Suprapubic skin (tissue), 4 donors: ENCODE measurements around the gene PKP1. TPM values are rescaled to one million over a fixed set of nuclear protein-coding genes. Genes with fewer than 3 reads are reported as not detected.

ENCODE experiments used
- DNase-seq, 2 donors: peaks; one replicate each; pipeline ENCODE4 v3.0.0-alpha.2; 2019; ENCODE audit warnings: low spot score in 2 of 2
- H3K27ac ChIP-seq: fragments of 200-600 bp; sonication (generic); one replicate; pipeline ENCODE4 v1.5.1; 2019
- H3K27me3 ChIP-seq: fragments of 200-600 bp; sonication (generic); one replicate; pipeline ENCODE4 v1.5.1; 2019
- H3K36me3 ChIP-seq: fragments of 200-600 bp; sonication (generic); one replicate; pipeline ENCODE4 v1.5.1; 2019
- H3K4me1 ChIP-seq: fragments of 200-600 bp; sonication (generic); one replicate; pipeline ENCODE4 v1.5.1; 2019
- H3K4me3 ChIP-seq: fragments of 200-600 bp; sonication (generic); one replicate; pipeline ENCODE4 v1.5.1; 2019; ENCODE audit warnings: mild to moderate bottlenecking
- H3K9me3 ChIP-seq: fragments of 200-600 bp; sonication (generic); one replicate; pipeline ENCODE4 v1.5.1; 2019
- EP300 ChIP-seq: sonication (generic); formaldehyde crosslinking; IDR thresholded peaks from one replicate; pipeline ENCODE4 v1.6.1; 2017; ENCODE audit warnings: antibody characterized with exemption
- POLR2A ChIP-seq, 2 donors: fragments of 450-650 bp; IDR thresholded peaks; one replicate each; pipeline ENCODE4 v1.6.1; 2017; ENCODE audit warnings: antibody characterized with exemption in 2 of 2, mild to moderate bottlenecking in 2 of 2, moderate library complexity in 2 of 2
- POLR2AphosphoS5 ChIP-seq, 3 donors: sonication (generic); formaldehyde crosslinking; IDR thresholded peaks; one replicate each; pipeline ENCODE4 v1.6.1; 2017; ENCODE audit warnings: antibody characterized with exemption in 3 of 3
- WGBS: methylation state at CpG from one replicate; pipeline ENCODE4 v1.1.5; 2018; 5-methylcytosine and 5-hydroxymethylcytosine counted together
- total RNA-seq, 4 donors: library from RNA; depleted of rRNA; stranded (reverse); fragments of >200 nt; gene quantifications; one replicate each; pipeline ENCODE4 v1.1.0, GENCODE V29; 2016
- TF ChIP-seq, protein P1 (sequence below), 2 donors: fragments of 200-600 bp in 1 of 2; fragments of 450-650 bp in 1 of 2; sonication (generic) in 1 of 2; IDR thresholded peaks; one replicate each; pipeline ENCODE4 v1.5.1; 2016 to 2019; ENCODE audit warnings: antibody characterized with exemption in 2 of 2, mild to moderate bottlenecking in 1 of 2, moderate library complexity in 1 of 2

PKP1 gene
- total RNA-seq, 4 donors from 2014 or later, result 888 to 1,187 (median 1,096) TPM

DNA sequence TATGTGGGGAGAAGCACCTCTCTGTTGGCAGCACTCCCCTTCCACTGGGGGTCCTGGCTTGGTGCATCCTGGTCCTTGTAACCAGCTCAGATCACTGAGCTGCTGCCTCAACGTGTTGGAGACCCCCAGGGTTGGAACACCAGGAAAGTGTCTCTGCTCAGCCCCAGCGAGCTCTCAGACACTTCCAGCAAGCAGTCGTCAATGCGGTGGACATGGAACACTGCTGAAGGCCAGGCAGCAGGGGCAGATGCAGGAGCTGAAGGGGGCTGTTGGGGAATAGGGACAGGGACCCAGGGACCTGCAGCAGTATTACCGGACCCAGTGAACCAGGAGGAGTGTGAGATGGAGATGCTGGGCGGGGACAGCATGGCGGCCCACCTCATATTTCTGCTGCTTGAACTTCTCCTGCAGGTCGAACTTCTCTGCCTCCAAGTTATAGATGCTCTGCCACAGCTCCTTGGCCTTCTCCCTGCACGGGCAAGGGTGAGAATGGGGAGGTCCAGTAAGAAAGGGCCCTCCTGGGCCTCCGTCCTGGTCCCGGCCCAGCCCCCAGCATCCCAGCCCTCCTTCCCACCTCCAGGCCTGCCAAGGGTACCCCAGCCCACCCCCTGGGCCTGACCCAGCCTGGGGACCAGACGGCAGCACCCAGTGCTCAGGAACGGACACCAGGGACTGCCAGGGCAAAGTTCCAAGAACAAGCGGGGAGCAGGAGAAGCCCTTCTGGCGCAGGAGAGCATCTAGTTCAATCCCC is 77.8 kb downstream of the PKP1 start:
- H3K27ac ChIP-seq, result no peak overlapping the region
- H3K4me3 ChIP-seq, result no peak overlapping the region
- 84% methylated on average over 14 of the region's 15 CpGs for WGBS
- H3K4me1 ChIP-seq, result peaks cover 10% of the 10 kb centered on the region
- DNase-seq, result peak in 1 of 2 donors; percentile 48
- TF ChIP-seq POLR2A (IDR thresholded peaks at IDR 0.05) (no peak), EP300 (no peak), POLR2AphosphoS5 (IDR thresholded peaks at IDR 0.05) (no peak)
- TF ChIP-seq, protein P1, sequence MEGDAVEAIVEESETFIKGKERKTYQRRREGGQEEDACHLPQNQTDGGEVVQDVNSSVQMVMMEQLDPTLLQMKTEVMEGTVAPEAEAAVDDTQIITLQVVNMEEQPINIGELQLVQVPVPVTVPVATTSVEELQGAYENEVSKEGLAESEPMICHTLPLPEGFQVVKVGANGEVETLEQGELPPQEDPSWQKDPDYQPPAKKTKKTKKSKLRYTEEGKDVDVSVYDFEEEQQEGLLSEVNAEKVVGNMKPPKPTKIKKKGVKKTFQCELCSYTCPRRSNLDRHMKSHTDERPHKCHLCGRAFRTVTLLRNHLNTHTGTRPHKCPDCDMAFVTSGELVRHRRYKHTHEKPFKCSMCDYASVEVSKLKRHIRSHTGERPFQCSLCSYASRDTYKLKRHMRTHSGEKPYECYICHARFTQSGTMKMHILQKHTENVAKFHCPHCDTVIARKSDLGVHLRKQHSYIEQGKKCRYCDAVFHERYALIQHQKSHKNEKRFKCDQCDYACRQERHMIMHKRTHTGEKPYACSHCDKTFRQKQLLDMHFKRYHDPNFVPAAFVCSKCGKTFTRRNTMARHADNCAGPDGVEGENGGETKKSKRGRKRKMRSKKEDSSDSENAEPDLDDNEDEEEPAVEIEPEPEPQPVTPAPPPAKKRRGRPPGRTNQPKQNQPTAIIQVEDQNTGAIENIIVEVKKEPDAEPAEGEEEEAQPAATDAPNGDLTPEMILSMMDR (IDR thresholded peaks at IDR 0.05), result no peak
- no peaks in the 10 kb centered on the region for H3K27me3 ChIP-seq
- no peaks in the 10 kb centered on the region for H3K36me3 ChIP-seq
- H3K9me3 ChIP-seq, result no peaks in the 10 kb centered on the region

DNA sequence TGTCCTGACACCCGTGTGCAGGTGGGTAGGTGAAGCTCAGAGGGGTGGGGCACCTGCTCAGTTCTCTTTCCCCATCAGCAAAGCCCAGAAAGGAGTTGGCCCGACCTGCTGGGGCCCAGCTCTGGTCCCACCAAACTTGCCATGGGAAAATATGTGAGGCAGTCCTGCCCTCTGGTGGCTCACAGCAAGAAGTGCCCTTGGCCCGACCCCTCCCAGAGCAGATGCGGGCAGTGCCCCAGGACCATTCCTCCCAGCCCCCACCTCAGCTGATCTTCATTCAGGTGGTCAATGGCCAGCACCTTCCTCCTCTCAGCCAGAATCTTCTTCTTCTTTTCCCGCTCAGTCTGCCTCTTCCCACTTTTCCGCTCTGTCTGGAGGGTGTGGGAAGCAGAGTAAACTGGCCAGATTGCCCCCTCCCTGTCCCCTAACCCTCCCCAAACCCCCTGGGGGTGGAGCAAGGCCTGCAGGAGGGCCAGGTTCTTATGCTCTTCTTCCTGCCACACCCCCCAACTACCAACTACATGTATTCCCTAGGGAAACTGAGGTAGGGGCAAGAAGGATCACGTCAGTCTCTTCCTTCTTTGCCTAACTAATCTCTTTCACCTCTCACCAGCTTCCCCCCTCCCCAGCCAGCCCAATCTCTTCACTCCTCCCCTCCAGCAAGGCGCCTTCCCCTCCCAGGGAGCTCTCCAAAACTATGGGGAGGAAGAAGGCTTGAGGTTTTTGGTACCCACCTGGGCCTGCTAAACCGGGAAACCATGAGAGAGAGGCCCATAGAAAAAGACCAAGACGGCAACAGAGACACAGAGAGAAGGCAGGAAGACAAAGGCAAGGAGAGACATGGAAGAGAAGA is 78.6 kb downstream of the PKP1 start:
- WGBS, result 49% methylated on average over 10 of the region's 10 CpGs
- peak in 1 of 2 donors; percentile 65 for DNase-seq
- no peak overlapping the region for H3K27ac ChIP-seq
- TF ChIP-seq POLR2AphosphoS5 (IDR thresholded peaks at IDR 0.05), result no peak
- no peak for TF ChIP-seq EP300
- no peak for TF ChIP-seq POLR2A (IDR thresholded peaks at IDR 0.05)
- TF ChIP-seq, protein P1 (IDR thresholded peaks at IDR 0.05), result peak; percentile 58 to 86
- H3K9me3 ChIP-seq, result no peaks in the 10 kb centered on the region
- H3K27me3 ChIP-seq, result no peaks in the 10 kb centered on the region
- H3K4me1 ChIP-seq, result peaks cover 10% of the 10 kb centered on the region
- H3K4me3 ChIP-seq, result no peak overlapping the region
- no peaks in the 10 kb centered on the region for H3K36me3 ChIP-seq

DNA sequence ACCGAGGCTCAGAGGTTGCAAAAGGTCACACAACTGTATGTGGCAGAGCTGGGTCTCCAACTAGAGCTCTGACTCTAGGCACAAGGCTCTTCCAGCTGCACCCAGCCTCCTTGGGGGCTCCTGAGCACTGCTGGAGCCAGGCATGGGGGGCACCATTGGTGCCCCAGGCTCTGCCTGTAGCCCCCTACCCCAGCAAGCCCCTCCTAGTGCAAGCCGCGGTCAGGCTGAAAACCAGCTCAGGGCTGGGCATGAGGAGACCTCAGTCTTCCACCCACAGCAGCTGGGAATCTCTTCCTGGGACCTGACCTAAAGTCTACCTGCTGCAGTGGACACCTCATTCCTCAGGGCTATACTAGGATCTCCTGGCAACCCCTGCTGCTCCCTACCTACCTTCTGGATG is 79.6 kb downstream of the PKP1 start:
- Histone ChIP-seq H3K36me3 (no peaks in the 10 kb centered on the region), H3K9me3 (no peaks in the 10 kb centered on the region), H3K27me3 (peaks cover 2% of the 10 kb centered on the region), H3K4me1 (peaks cover 9% of the 10 kb centered on the region), H3K4me3 (no peak overlapping the region), H3K27ac (no peak overlapping the region)
- TF ChIP-seq EP300, result no peak
- no peak for TF ChIP-seq POLR2A (IDR thresholded peaks at IDR 0.05)
- TF ChIP-seq, protein P1 (IDR thresholded peaks at IDR 0.05), result no peak
- DNase-seq, result peak in 1 of 2 donors; percentile 37
- WGBS, result 93% methylated on average over 3 of the region's 3 CpGs

DNA sequence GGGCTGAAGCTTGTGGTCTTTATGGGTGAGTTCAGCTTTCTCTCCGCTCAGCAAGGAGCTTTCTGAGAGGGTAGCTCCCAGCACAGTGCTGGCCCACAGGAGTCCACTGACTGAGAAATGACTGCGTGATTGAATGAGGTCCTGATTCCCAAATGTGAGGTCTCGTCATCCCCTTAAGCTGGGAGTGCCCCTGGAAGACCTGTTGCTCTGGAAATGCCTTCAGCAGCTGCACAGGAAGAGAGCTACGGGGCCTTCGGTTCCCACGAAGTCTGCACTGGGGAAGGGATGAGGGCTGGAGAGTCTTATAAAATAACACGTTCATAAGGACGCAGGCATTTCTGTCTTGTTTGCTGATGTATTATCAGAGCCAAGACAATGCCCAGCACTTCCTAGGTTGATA is 80.2 kb downstream of the PKP1 start:
- peak in 1 of 2 donors; percentile 6 for DNase-seq
- Histone ChIP-seq H3K9me3 (no peaks in the 10 kb centered on the region), H3K27me3 (peaks cover 6% of the 10 kb centered on the region), H3K4me3 (no peak overlapping the region), H3K27ac (no peak overlapping the region), H3K36me3 (no peaks in the 10 kb centered on the region), H3K4me1 (peaks cover 5% of the 10 kb centered on the region)
- WGBS, result 87% methylated on average over 7 of the region's 8 CpGs
- TF ChIP-seq POLR2AphosphoS5 (IDR thresholded peaks at IDR 0.05) (no peak), POLR2A (IDR thresholded peaks at IDR 0.05) (no peak)
- TF ChIP-seq, protein P1 (IDR thresholded peaks at IDR 0.05), result no peak

DNA sequence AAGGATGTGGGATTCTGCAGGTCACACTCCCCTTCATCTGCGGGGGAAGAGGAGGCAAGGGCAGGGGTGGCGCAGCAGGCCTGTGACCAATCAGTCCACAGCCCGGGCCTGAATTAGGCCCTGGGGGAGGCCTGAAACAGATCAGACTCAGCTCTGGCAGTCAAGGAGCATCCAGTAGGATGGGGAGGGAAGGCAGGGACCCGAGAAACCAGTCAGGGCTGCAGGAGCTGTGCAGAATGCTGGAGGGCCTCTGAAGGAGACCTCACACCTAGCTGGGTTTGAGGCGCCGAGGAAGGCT is 81.5 kb downstream of the PKP1 start:
- 78% methylated on average over 6 of the region's 6 CpGs for WGBS
- peak in 1 of 2 donors; percentile 46 for DNase-seq
- Histone ChIP-seq H3K27ac (no peak overlapping the region), H3K27me3 (peaks cover 8% of the 10 kb centered on the region), H3K4me1 (no peaks in the 10 kb centered on the region), H3K36me3 (no peaks in the 10 kb centered on the region), H3K9me3 (no peaks in the 10 kb centered on the region), H3K4me3 (no peak overlapping the region)
- TF ChIP-seq, protein P1 (IDR thresholded peaks at IDR 0.05), result no peak
- TF ChIP-seq POLR2A (IDR thresholded peaks at IDR 0.05), result no peak
- no peak for TF ChIP-seq POLR2AphosphoS5 (IDR thresholded peaks at IDR 0.05)
- no peak for TF ChIP-seq EP300
